Common myeloid progenitor, CD34-positive (primary cell): ENCODE data around the gene LRRC8E.
A peak's percentile ranks its signal among the peaks of the same experiment; 100 is the strongest.

Experiments used
- CTCF ChIA-PET: fragments of 350-600 bp; sonication (Branson Sonifier 250); formaldehyde crosslinking; loops from one replicate; lab custom pipeline; 2021; ENCODE audit warnings: antibody characterized with exemption; lab: Charles Lee
- POLR2A ChIA-PET: fragments of 350-600 bp; sonication (Branson Sonifier 250); formaldehyde crosslinking; loops from one replicate; lab custom pipeline; 2021; ENCODE audit warnings: antibody characterized with exemption; lab: Charles Lee
- DNase-seq, 3 donors: peaks; one replicate each; pipeline versions ENCODE4 v3.0.0 to v3.0.0-alpha.2; 2013
- H3K27ac ChIP-seq, 2 experiments: 1 replicate in 1 of 2; 2 replicates in 1 of 2; pipeline ENCODE4 v1.7.0; 2013; ENCODE audit warnings: inconsistent platforms in 2 of 2, low read length in 2 of 2, mild to moderate bottlenecking in 2 of 2, low read depth in 1 of 2, moderate library complexity in 1 of 2; ENCODE audit not compliant: severe bottlenecking in 2 of 2, insufficient read depth in 1 of 2, poor library complexity in 1 of 2
- H3K27me3 ChIP-seq, 5 experiments: replicated peaks in 2 of 5; 1 replicate in 3 of 5; 2 replicates in 2 of 5; pipeline versions ENCODE4 v1.6.1 to v1.7.0; 2013; ENCODE audit warnings: low read length in 4 of 5, mild to moderate bottlenecking in 2 of 5, moderate library complexity in 2 of 5, inconsistent platforms in 1 of 5; ENCODE audit not compliant: insufficient read depth in 5 of 5, control insufficient read depth in 4 of 5
- H3K36me3 ChIP-seq, 4 experiments: 1 replicate in 2 of 4; 2 replicates in 2 of 4; pipeline versions ENCODE4 v1.6.1 to v1.7.0; 2013; ENCODE audit warnings: low read length in 3 of 4, control low read depth in 1 of 4, mild to moderate bottlenecking in 1 of 4; ENCODE audit not compliant: control insufficient read depth in 4 of 4, insufficient read depth in 4 of 4
- H3K4me1 ChIP-seq, 4 experiments: 1 replicate in 3 of 4; 2 replicates in 1 of 4; pipeline versions ENCODE4 v1.6.1 to v1.7.1; 2013; ENCODE audit warnings: low read length in 3 of 4, mild to moderate bottlenecking in 3 of 4, control low read depth in 1 of 4, inconsistent platforms in 1 of 4, moderate library complexity in 1 of 4; ENCODE audit not compliant: control insufficient read depth in 4 of 4, insufficient read depth in 4 of 4; ENCODE audit errors: control extremely low read depth in 1 of 4
- H3K4me3 ChIP-seq, 7 experiments: 1 replicate in 4 of 7; 2 replicates in 3 of 7; pipeline versions ENCODE4 v1.5.1 to v1.7.0; 2013; ENCODE audit warnings: mild to moderate bottlenecking in 7 of 7, low read length in 6 of 7, moderate library complexity in 6 of 7, inconsistent platforms in 2 of 7, low read depth in 2 of 7, control low read depth in 1 of 7; ENCODE audit not compliant: insufficient read depth in 4 of 7, control insufficient read depth in 1 of 7; ENCODE audit errors: extremely low read depth in 1 of 7
- H3K9me3 ChIP-seq, 5 experiments: 1 replicate in 4 of 5; 2 replicates in 1 of 5; pipeline versions ENCODE4 v1.6.1 to v1.7.1; 2013; ENCODE audit warnings: low read length in 4 of 5, mild to moderate bottlenecking in 2 of 5, inconsistent platforms in 1 of 5, low read depth in 1 of 5, moderate library complexity in 1 of 5; ENCODE audit not compliant: control insufficient read depth in 4 of 5, insufficient read depth in 2 of 5; ENCODE audit errors: control extremely low read depth in 1 of 5
- WGBS: methylation state at CpG from one replicate; pipeline ENCODE4 v1.1.5; 2013; ENCODE audit not compliant: insufficient coverage; 5-methylcytosine and 5-hydroxymethylcytosine counted together

LRRC8E gene

DNA sequence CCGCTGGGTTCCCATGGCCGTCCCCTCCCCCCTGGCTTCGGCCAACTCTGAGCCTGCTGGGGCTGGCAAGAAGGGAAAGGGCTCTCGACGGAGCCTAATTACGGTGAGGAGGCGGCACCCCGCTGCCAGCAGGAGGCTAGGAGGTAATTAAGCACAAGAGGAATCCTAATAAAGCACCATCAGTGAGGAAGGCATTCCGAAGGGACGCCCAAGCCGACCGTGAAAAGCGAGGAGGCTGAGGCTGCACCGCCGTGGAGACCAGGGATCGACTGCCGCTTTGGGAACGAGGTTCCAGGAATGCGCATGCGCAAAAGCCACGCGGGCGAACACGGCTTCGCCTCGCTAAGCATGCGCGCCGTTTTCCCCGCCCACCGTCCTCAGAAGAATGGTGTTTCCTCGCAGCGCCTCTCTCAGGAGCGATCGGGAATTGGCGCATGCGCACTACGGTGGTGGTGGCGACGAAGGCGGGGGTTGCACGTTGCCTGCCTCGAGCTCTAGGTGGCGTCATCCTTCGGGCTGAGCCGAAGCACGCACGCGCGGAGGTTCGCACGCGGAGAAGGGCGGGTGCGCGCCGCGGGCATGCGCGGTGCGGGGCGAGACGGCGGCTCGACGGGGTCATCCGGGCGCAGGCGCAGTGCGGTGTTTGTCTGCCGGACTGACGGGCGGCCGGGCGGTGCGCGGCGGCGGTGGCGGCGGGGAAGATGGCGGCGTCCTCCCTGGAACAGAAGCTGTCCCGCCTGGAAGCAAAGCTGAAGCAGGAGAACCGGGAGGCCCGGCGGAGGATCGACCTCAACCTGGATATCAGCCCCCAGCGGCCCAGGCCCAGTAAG is 15.1 kb downstream of the LRRC8E start, which contains the start of gene MAP2K7:
Gene MAP2K7, plus strand, starts transcription at position 634 of the 830 bp plus-strand sequence. Its CDS starts 68 bp downstream, at position 702.
- Histone ChIP-seq H3K27ac (peak within 1 kb of the TSS; percentile 25 to 82), H3K36me3 (peaks cover 0 to 14% (median 7%) of the 10 kb centered on the region in 4 experiments), H3K9me3 (no peaks in the 10 kb centered on the region), H3K4me1 (peaks cover 0 to 24% (median 20%) of the 10 kb centered on the region in 4 experiments), H3K27me3 (no peaks in the 10 kb centered on the region), H3K4me3 (peak within 1 kb of the TSS; percentile 65 to 91 (median 82))
- ChIA-PET POLR2A (interaction anchor here (0.6 to 0.8 kb wide), 2 partner anchors 14 to 247 kb away, joined by 3 read pairs; no protein-coding TSS in a partner anchor), CTCF (interaction anchor here (0.9 to 1.9 kb wide), 5 partner anchors 14 to 43 kb away, joined by 3 to 6 read pairs (median 5); no protein-coding TSS in a partner anchor)
- peak; percentile 98 to 99 (median 98) for DNase-seq
- WGBS, result 0% methylated on average over 84 of the region's 89 CpGs

DNA sequence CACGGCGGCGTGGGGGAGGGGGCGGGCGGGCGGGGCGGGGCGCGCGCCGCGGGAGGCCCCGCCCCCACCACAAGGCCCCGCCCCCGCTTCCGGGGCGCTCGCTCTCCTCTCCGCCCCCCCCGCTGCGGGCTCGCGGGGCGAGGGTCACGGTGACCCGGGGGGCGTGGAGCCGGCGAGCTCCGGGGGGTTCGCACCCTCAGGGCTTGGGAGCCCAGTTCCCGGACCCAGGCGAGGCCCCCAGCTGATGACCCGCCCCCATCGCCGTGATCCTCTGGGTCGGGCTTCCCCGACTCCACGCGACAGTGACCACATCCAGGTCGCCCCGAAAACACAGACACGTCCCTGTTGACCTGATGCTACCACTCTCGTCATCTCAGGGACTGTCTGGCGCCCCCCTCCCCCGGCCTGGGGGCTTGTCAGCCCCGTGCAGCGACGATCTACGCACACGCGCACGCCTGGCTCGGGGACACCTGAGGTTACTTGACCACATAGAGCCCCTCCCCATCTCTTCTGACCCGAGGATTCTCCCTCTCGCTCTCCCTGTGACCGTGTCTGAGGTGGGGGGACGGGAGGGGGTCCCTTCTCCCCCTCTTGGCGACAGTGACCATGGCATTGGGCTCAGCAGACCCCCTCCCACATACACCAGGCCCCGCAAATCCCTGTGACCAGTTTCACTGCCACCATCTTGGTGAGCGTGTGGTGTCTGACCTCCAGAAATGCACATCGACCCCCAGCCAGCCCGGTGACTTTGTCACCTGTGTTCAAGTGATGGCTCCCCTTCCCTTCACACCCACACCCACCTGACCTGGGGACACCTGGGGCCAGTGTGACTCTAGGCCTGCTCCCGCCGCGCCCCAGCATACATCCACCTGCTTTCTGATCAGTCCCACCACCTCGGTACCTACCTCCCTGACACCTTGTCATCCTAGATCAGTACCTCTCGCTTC is 16.0 kb downstream of the LRRC8E start:
- peaks cover 0 to 24% (median 20%) of the 10 kb centered on the region in 4 experiments for H3K4me1 ChIP-seq
- CTCF ChIA-PET, result interaction anchor here (0.9 to 1.9 kb wide), 5 partner anchors 14 to 44 kb away, joined by 3 to 6 read pairs (median 5); no protein-coding TSS in a partner anchor
- DNase-seq, result peak in 2 of 3 donors; percentile 53 to 56

DNA sequence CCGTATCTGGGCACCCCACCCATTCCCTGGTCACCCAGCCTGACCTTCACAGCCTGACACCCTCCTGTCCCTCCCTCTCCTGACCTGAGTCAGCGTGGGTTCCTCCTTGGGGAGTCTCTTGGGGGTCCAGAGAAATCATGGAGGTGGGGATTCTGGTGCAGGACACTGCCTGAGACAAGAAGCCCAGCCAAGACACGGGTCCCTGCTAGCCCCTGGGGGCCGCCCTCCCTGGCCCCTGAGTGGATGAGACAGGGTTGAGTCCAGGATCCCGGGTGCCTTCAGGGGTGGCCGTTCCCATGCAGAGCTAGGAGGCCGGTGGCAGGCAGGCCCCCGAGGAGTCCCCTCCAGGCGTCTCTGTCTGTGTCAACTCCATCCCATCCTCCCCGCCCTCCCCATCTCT is 17.0 kb downstream of the LRRC8E start:
- CTCF ChIA-PET, result no interaction called here
- Histone ChIP-seq H3K4me1 (peaks cover 0 to 24% (median 20%) of the 10 kb centered on the region in 4 experiments), H3K36me3 (peaks cover 0 to 24% (median 14%) of the 10 kb centered on the region in 4 experiments)

More for the DNA sequence above, 16.0 kb downstream of the LRRC8E start:
- peaks cover 0 to 17% (median 9%) of the 10 kb centered on the region in 4 experiments for H3K36me3 ChIP-seq
- POLR2A ChIA-PET, result interaction anchor here (0.6 to 0.8 kb wide), 2 partner anchors 13 to 248 kb away, joined by 3 read pairs; no protein-coding TSS in a partner anchor
- 21% methylated on average over 32 of the region's 68 CpGs for WGBS
- peak overlapping the region; percentile 65 to 91 (median 82) for H3K4me3 ChIP-seq
- no peaks in the 10 kb centered on the region for H3K27me3 ChIP-seq
- peak overlapping the region; percentile 25 to 76 for H3K27ac ChIP-seq
- H3K9me3 ChIP-seq, result no peaks in the 10 kb centered on the region

DNA sequence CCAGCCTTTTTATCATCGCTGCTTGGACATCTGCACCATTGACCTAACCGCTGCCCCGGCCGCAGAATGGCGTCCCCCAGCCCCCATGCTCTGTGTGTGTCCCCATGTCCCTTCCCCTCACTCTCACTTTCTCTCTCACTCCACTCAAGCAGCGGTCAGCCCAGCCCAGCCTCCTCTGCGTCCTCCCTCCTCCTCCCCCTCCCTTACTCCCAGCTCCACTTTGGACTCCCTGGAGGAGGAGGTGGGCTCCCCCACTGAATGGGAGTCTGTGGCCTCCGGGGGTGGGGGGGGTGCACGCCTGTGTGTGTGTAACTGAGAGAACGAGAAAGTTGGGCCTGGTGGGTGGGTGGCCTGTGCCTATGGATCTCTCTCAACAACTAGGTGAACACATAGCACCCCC is 17.5 kb downstream of the LRRC8E start:
- Histone ChIP-seq H3K27ac (no peak overlapping the region), H3K4me1 (peaks cover 0 to 24% (median 20%) of the 10 kb centered on the region in 4 experiments), H3K36me3 (peaks cover 1 to 30% (median 20%) of the 10 kb centered on the region in 4 experiments), H3K4me3 (no peak overlapping the region), H3K27me3 (no peaks in the 10 kb centered on the region), H3K9me3 (no peaks in the 10 kb centered on the region)
- ChIA-PET POLR2A (no interaction called here), CTCF (no interaction called here)
- no peak for DNase-seq
- WGBS, result 100% methylated on average over 2 of the region's 10 CpGs

More for the DNA sequence above, 17.0 kb downstream of the LRRC8E start:
- no peak for DNase-seq
- POLR2A ChIA-PET, result no interaction called here
- Histone ChIP-seq H3K27me3 (no peaks in the 10 kb centered on the region), H3K9me3 (no peaks in the 10 kb centered on the region), H3K4me3 (peak overlapping the region in 1 of 7 experiments; percentile 86), H3K27ac (peak overlapping the region in 1 of 2 experiments; percentile 76)
- 77% methylated on average over 9 of the region's 10 CpGs for WGBS

DNA sequence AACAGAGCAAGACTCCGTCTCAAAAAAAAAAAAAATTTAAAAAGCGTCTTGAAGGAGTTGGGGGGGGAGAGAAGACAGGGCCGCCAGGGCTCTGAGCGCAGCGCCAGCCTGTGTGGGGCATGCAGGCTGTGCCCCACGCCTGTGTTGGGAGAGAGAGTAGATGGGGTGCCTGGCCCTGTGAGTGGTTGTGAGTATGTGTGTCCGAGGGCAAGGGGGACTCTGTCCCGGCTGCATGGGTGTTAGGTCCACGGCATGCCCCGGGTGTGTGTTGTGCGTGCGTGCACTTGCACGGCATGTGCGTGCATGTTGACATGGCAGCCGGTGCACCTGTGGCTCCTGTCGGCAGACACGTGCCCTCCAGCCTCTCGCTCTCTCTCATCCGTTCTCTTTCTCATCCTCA is 18.8 kb downstream of the LRRC8E start:
- H3K9me3 ChIP-seq, result no peaks in the 10 kb centered on the region
- ChIA-PET POLR2A (no interaction called here), CTCF (interaction anchor here (4.3 kb wide), 1 partner anchor 12 kb away, joined by 16 read pairs; the partner anchor contains the start of gene SNAPC2)
- no peak for DNase-seq
- H3K27ac ChIP-seq, result no peak overlapping the region
- H3K27me3 ChIP-seq, result no peaks in the 10 kb centered on the region
- H3K36me3 ChIP-seq, result peaks cover 6 to 42% (median 29%) of the 10 kb centered on the region in 4 experiments
- H3K4me3 ChIP-seq, result no peak overlapping the region
- peaks cover 0 to 24% (median 20%) of the 10 kb centered on the region in 4 experiments for H3K4me1 ChIP-seq
- 96% methylated on average over 14 of the region's 19 CpGs for WGBS

DNA sequence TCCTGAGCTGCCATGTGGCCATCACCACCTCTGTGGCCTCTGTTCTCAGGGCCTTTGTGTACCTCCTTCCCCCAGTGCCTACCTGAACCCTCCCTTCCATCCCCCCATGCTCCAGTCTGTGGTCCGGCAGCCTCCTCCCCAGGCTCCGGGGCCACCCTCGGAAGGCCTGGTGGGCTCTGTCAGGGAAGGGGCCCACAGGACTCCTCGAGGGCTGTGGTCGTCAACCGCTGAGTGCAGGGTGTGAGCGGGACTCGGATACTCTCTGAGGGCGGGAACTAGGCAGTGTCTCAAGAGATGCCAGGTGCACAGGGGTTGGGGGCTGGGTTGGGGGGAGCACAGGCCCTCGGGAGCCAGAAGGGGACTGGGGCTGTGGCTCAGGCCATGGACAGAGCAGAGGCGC is 19.2 kb downstream of the LRRC8E start:
- DNase-seq, result no peak
- ChIA-PET CTCF (interaction anchor here (4.3 kb wide), 1 partner anchor 12 kb away, joined by 16 read pairs; the partner anchor contains the start of gene SNAPC2), POLR2A (no interaction called here)
- H3K27ac ChIP-seq, result no peak overlapping the region
- H3K9me3 ChIP-seq, result no peaks in the 10 kb centered on the region
- 97% methylated on average over 7 of the region's 11 CpGs for WGBS
- H3K36me3 ChIP-seq, result peaks cover 8 to 45% (median 31%) of the 10 kb centered on the region in 4 experiments
- peaks cover 0 to 22% (median 20%) of the 10 kb centered on the region in 4 experiments for H3K4me1 ChIP-seq
- H3K27me3 ChIP-seq, result no peaks in the 10 kb centered on the region
- no peak overlapping the region for H3K4me3 ChIP-seq
